Measurements from ENCODE around the gene C2orf78. TPM values are rescaled to one million over a fixed set of nuclear protein-coding genes. Genes with fewer than 3 reads are reported as not detected.

Gene C2orf78
- total and polyA plus RNA-seq, 4 donors: not detected

DNA sequence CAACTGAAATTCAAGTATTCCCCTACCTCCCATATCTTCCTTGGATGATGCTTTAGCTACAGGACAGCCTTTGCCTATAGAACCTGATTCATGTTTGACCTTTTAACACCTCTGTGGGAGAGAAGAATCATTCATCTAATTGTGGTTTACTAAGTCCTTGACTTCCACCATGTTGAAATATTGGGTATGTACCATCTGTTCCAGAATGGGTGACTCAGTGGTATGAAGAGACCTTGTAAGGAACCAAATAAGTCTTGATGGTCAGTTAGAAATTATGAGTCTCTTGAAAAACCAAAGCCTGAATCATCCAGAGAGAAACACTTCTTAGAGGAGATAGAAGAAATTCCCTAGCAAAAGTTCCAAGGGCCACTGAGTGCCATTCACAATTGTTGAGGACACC is 72.2 kb downstream of the C2orf78 start:
- H3K27ac ChIP-seq (ENCODE audit: low read depth in 1 of 2, low read length in 1 of 2): no peak overlapping the region
- no peak overlapping the region for H3K9ac ChIP-seq (ENCODE audit: insufficient read depth in 1 of 2, low read length in 2 of 2)
- DNase-seq (no peak), ATAC-seq (ENCODE audit: insufficient read depth, low FRiP score) (no peak)
- no peaks in the 10 kb centered on the region for H3K27me3 ChIP-seq (ENCODE audit: control insufficient read depth in 3 of 3, insufficient read depth in 3 of 3, low read length in 2 of 3)
- H3K4me1 ChIP-seq (ENCODE audit: control insufficient read depth in 5 of 5, insufficient read depth in 5 of 5, low read length in 5 of 5): peaks cover 0 to 2% (median 0%) of the 10 kb centered on the region in 5 donors
- H3K9me3 ChIP-seq (ENCODE audit: control insufficient read depth in 4 of 4, insufficient read depth in 3 of 4, low read length in 3 of 4): no peaks in the 10 kb centered on the region
- peaks cover 31 to 56% (median 49%) of the 10 kb centered on the region in 4 donors for H3K36me3 ChIP-seq (ENCODE audit: control insufficient read depth in 4 of 4, insufficient read depth in 4 of 4, low read length in 4 of 4)
- H3K4me3 ChIP-seq: no peak overlapping the region
- TF ChIP-seq, protein P1, sequence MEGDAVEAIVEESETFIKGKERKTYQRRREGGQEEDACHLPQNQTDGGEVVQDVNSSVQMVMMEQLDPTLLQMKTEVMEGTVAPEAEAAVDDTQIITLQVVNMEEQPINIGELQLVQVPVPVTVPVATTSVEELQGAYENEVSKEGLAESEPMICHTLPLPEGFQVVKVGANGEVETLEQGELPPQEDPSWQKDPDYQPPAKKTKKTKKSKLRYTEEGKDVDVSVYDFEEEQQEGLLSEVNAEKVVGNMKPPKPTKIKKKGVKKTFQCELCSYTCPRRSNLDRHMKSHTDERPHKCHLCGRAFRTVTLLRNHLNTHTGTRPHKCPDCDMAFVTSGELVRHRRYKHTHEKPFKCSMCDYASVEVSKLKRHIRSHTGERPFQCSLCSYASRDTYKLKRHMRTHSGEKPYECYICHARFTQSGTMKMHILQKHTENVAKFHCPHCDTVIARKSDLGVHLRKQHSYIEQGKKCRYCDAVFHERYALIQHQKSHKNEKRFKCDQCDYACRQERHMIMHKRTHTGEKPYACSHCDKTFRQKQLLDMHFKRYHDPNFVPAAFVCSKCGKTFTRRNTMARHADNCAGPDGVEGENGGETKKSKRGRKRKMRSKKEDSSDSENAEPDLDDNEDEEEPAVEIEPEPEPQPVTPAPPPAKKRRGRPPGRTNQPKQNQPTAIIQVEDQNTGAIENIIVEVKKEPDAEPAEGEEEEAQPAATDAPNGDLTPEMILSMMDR (IDR thresholded peaks at IDR 0.05; ENCODE audit: control extremely low read depth, extremely low read depth): no peak

DNA sequence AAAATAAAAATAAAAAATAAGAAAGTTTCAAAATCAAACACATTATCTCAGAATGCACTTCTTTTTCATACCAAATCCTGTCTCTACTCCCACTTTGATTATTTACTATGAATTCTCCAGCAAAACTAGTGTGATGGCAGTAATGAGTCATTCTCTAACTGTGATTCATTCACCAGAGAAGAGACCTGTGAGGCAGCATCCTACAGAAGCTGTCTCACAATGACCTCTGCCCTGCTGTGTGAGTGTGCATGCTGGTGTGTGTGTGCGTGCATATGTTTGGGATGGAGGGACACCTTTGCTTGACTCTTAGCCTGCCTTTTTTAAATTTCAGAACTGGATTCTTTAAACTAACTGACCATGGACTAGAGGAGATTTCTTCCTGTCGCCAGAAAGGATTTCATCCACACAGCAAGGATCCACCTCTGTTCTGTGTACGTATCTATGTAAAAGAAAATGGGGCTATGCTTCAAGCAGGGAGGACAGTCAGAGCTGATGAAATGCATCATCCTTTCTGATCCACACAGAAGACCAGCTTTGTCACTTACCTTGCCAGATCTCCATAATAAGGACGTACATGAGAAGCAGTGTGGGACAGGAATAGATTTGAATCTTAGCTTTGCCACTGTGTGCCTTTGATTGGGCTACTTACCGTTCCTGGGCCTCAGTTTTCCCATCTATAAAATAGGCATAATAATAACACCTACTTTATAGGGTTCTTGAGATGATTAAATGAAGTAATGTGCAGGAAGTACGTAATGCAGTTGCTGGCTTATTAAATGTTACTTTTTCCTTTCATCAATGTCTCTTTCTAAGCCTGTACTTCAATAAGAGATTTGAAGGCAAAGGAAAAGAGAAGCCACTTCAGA is 76.0 kb downstream of the C2orf78 start:
- Histone ChIP-seq H3K4me3 (no peak overlapping the region), H3K27ac (ENCODE audit: low read depth in 1 of 2, low read length in 1 of 2) (no peak overlapping the region), H3K9me3 (ENCODE audit: control insufficient read depth in 4 of 4, insufficient read depth in 3 of 4, low read length in 3 of 4) (no peaks in the 10 kb centered on the region), H3K36me3 (ENCODE audit: control insufficient read depth in 4 of 4, insufficient read depth in 4 of 4, low read length in 4 of 4) (peaks cover 35 to 53% (median 48%) of the 10 kb centered on the region in 4 donors), H3K4me1 (ENCODE audit: control insufficient read depth in 5 of 5, insufficient read depth in 5 of 5, low read length in 5 of 5) (no peaks in the 10 kb centered on the region), H3K9ac (ENCODE audit: insufficient read depth in 1 of 2, low read length in 2 of 2) (no peak overlapping the region), H3K27me3 (ENCODE audit: control insufficient read depth in 3 of 3, insufficient read depth in 3 of 3, low read length in 2 of 3) (no peaks in the 10 kb centered on the region)
- DNase-seq (no peak), ATAC-seq (ENCODE audit: insufficient read depth, low FRiP score) (no peak)
- TF ChIP-seq, protein P1 (IDR thresholded peaks at IDR 0.05; ENCODE audit: control extremely low read depth, extremely low read depth): no peak
- 95 to 96% methylated on average over 6 of the region's 6 CpGs for WGBS, 2 donors

DNA sequence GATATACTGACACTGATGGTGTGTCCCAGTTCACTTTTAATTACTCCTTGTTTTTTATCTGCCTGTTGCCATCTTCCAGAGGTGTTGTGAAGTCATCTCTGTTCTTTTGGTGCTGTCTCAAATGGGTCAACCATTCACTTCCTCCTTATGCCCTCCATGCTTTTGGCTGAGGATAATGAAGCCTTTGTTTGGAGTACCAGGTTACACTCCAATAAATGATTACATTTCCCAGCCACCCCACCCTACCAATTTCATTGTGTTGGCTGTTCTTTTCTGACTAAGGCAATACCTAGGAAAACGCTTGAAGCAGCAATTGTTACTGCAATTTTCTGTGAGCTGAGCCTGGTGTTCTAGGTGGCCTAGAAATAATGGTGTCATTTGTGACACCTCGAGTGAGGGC is 79.0 kb downstream of the C2orf78 start:
- WGBS, 2 donors: 77 to 80% methylated on average over 2 of the region's 2 CpGs
- no peak for ATAC-seq (ENCODE audit: insufficient read depth, low FRiP score)

More for the DNA sequence above, 79.0 kb downstream of the C2orf78 start:
- H3K27ac ChIP-seq (ENCODE audit: low read depth in 1 of 2, low read length in 1 of 2): no peak overlapping the region
- H3K4me1 ChIP-seq (ENCODE audit: control insufficient read depth in 5 of 5, insufficient read depth in 5 of 5, low read length in 5 of 5): no peaks in the 10 kb centered on the region
- H3K27me3 ChIP-seq (ENCODE audit: control insufficient read depth in 3 of 3, insufficient read depth in 3 of 3, low read length in 2 of 3): no peaks in the 10 kb centered on the region
- no peaks in the 10 kb centered on the region for H3K9me3 ChIP-seq (ENCODE audit: control insufficient read depth in 4 of 4, insufficient read depth in 3 of 4, low read length in 3 of 4)
- peaks cover 31 to 43% (median 37%) of the 10 kb centered on the region in 4 donors for H3K36me3 ChIP-seq (ENCODE audit: control insufficient read depth in 4 of 4, insufficient read depth in 4 of 4, low read length in 4 of 4)
- no peak for DNase-seq
- H3K4me3 ChIP-seq: no peak overlapping the region
- TF ChIP-seq, protein P1 (IDR thresholded peaks at IDR 0.05; ENCODE audit: control extremely low read depth, extremely low read depth): no peak
- no peak overlapping the region for H3K9ac ChIP-seq (ENCODE audit: insufficient read depth in 1 of 2, low read length in 2 of 2)

Other genes starting within 250 kb of the C2orf78 start
- not detected for gene NAT8, start 141.8 kb upstream of the C2orf78 start, total RNA-seq
- gene NAT8, start 141.8 kb upstream of the C2orf78 start, polyA plus RNA-seq: not detected
- 10 to 100 TPM; 15.1 to 17.9 TPM for gene TPRKB, start 46.8 kb upstream of the C2orf78 start, total RNA-seq
- gene TPRKB, start 46.8 kb upstream of the C2orf78 start, polyA plus RNA-seq: 10 to 100 TPM; 33.3 to 54.2 TPM
- 10 to 100 TPM; 16.9 to 44.1 TPM for gene DUSP11, start 4.1 kb upstream of the C2orf78 start, total RNA-seq
- gene DUSP11, start 4.1 kb upstream of the C2orf78 start, polyA plus RNA-seq: 10 to 100 TPM; 13.9 to 17.1 TPM
- 10 to 100 TPM; 25.1 to 39.7 TPM for gene STAMBP, start 44.8 kb downstream of the C2orf78 start, total RNA-seq
- 10 to 100 TPM; 22.3 to 23.6 TPM for gene STAMBP, start 44.8 kb downstream of the C2orf78 start, polyA plus RNA-seq
- 10 to 100 TPM; 20.5 to 82.9 TPM for gene ACTG2, start 108.8 kb downstream of the C2orf78 start, total RNA-seq
- gene ACTG2, start 108.8 kb downstream of the C2orf78 start, polyA plus RNA-seq: 10 to 100 TPM; 33.7 to 55.7 TPM
- 10 to 100 TPM; 28.9 to 51.2 TPM for gene DGUOK, start 142.7 kb downstream of the C2orf78 start, total RNA-seq
- gene DGUOK, start 142.7 kb downstream of the C2orf78 start, polyA plus RNA-seq: 100 to 1,000 TPM in 1 of 2 donors, 10 to 100 TPM in 1; 96.6 to 103 TPM
- 10 to 100 TPM; 19.2 to 26.9 TPM for gene TET3, start 200.7 kb downstream of the C2orf78 start, total RNA-seq
- gene TET3, start 200.7 kb downstream of the C2orf78 start, polyA plus RNA-seq: 10 to 100 TPM in 1 of 2 donors, 1 to 10 TPM in 1; 4.6 to 10.0 TPM